Right lung (tissue), 5 donors: ENCODE measurements around the gene TPRG1L. TPM values are rescaled to one million over a fixed set of nuclear protein-coding genes. Genes with fewer than 3 reads are reported as not detected.
"Not testable (repeated sequence)": the region's sequence is repeated elsewhere in the genome, so short reads cannot be mapped to it uniquely, and the experiment has no call there.

Experiments used
- DNase-seq, 2 donors: peaks; one replicate each; pipeline ENCODE4 v3.0.0-alpha.2; 2013
- polyA plus RNA-seq, 5 donors: library from polyadenylated mRNA; unstranded; fragments of 120-200 nt; gene quantifications; one replicate each; pipeline versions ENCODE4 v1.2.1 to v1.2.3, GENCODE V29; 2013; ENCODE audit warnings: inconsistent platforms in 1 of 5, low replicate concordance in 1 of 5; ENCODE audit not compliant: insufficient read length in 5 of 5, insufficient read depth in 1 of 5

TPRG1L gene
- polyA plus RNA-seq, 5 donors, result 26.3 to 34.9 (median 30.0) TPM

DNA sequence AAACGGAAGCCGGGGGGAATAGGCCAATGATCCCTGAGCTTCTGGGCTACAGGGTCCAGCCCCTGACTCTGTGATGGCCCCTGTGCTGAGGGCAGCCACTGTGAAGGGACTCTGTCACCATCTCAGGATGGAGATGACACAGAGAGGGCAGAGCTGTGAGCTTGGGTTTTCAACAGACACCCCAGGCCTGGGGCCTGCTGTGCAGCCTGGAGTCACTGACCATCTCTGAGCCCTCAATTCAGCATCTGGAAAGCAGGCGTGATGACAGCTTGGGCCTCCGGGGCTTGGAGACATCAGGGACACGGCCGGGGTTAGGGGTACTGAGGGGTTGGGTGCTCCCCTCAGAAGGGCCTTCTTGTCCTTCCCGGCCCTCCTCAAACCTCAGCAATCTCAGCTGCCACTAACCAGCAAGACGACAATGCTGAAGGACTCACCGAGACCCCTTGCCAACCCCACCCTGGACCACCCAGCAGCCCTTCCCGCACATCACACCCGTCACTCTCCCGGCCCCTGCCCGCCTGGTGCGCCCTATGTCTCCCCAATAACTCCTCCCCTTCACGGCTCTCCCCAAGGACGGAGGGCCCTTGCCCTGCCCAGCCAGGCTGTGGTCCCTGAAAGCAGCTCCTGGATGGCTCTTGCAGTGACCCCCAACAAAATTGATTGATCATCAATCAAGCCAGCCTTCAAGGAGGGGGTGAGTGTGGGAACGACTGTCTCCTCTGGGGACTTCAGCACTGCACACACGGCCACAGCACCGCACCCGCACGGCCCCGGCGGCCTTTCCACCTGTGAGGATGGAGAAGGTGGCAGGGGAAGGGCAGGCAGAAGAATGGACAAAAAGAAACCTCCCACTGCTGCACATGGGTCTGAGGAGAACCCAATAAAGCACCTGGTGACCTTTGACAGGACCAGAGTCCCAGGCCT lies 17.8 kb upstream of the TPRG1L start:
- DNase-seq, result no peak

DNA sequence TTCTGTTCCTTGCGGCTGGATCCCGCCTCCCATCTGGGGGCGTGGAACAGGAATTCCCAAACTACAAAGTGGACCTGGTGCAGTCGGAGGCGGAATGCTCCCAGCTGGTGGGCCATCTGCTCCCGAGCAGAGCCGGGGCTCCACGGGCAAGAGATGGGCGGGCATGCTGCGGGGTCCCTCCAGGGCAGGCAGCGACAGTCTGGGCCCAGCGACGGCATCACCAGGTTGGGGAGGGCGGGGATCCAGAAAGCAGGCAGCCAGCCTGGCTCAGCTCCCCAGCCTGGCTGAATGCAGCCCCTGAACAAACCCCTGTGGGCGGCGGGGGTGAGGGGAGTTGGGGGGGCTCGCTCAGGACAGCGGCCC lies 17.1 kb upstream of the TPRG1L start:
- no peak for DNase-seq

DNA sequence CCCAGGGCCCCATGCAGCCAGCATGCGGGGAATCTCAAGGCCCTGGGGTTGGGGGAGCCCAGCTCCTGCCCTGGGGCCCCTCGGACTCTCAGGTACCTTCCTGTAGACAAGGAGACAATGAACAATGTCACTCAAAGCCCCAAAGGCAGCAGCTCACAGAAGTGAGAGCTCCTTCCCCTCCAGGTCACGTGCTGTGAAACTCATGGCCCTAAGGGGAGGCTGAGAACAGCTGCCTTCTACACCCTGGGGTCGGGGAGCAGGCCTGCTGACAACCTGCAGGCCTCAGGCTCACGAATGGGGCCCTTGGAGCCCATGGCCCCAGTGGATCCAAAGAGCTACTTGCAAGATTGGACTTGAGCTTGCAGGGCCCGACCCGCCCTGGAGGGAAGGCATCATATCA lies 16.7 kb upstream of the TPRG1L start:
- DNase-seq, result no peak

GRCh38 chr1:3609016-3609768 lies 15.6 kb upstream of the TPRG1L start:
- DNase-seq, result no peak

GRCh38 chr1:3609769-3610526 lies 14.9 kb upstream of the TPRG1L start:
- no peak for DNase-seq

- peak; percentile 83 to 86 for DNase-seq
Observed at GRCh38 chr1:3610527-3611169, 14.2 kb upstream of the TPRG1L start.

GRCh38 chr1:3611170-3612019 lies 13.4 kb upstream of the TPRG1L start, which contains the start of gene MEGF6:
Gene MEGF6, minus strand, starts transcription at chr1:3611508. Its CDS starts 240 bp downstream, at chr1:3611268.
- DNase-seq, result peak; percentile 85 to 86

DNA sequence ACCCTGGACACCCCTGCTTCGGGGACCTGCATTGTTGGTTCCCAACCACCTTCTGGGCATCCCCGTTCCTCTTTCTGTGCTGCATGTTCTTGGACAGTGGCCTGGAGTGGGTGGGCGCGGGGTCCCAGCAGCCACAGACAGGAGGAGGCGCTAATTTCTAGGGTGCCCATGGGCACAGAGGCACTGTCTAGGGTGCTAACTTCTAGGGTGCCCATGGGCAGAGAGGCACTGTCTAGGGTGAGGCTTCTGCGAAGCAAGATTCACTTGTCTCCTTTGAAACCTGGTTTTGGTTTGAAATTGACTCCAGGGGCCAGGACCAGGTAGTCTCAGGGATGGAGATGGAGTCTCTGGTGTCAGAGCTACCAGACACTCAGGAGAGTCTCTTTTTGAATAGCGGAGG lies 12.7 kb upstream of the TPRG1L start:
- no peak for DNase-seq

DNA sequence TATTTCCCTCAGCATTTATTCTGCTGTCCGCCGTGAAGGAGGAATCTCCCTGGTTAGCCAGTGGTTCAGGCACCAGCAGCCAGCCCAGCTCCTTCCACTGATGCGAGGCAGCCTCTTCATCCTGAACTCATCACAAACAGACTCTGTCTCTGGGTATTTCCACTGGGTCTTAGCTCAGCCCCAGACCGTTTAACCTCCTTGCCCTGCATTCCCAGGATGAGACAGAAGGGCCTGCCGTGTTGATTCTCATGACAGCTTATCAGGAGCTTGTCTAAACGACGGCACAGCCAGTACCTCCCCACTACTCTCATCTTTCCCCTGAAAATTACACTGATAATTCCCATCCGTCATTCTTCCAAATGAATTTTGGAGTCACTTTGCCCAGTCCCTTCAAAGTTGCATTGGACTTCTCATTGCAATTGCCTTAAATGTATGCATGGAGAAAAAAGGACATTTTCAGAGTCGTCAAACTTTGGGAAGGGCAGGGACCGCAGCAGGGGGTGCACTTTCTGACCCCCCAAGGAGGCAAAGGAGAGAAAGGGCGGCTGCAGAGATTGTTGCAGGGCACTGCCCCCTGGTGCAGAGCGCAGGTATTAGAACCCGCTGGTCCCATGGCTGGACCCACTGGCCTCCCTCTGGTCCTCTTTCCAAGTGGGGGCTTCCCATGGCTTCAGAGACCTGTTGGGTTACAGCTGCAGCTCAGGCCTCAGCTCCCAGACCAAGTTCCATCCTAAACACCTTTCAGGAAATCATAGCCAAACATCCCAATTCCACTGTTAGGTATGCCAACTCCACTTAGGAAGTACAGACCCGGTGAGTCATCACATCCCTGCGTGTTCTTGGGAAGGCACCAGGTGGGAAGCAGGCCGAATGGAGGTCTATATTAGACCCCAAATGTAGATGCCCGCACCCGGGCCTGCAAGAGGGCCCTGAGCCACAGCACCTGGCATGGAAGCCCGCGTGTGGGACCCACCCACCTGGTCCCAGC lies 9.8 kb upstream of the TPRG1L start:
- DNase-seq, result no peak

DNA sequence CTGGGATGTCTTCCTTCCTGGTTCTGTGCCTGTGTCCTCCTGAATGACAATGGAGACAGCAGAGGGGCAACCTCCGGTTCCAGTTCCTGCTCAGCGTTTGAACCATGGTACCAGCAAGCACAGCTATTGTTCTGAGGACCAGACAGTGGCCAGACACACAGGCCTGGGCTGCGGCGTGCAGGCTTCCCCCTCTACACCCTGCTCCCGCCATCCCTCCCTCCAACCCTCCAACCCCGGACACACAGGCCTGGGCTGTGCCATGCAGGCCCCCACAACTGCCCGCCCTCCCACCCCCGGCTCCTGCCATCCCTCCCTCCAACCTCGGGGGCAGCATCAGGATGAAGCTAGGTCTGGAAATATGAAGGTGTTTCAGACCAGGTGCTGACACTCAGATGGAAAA lies 8.0 kb upstream of the TPRG1L start:
- no peak for DNase-seq

DNA sequence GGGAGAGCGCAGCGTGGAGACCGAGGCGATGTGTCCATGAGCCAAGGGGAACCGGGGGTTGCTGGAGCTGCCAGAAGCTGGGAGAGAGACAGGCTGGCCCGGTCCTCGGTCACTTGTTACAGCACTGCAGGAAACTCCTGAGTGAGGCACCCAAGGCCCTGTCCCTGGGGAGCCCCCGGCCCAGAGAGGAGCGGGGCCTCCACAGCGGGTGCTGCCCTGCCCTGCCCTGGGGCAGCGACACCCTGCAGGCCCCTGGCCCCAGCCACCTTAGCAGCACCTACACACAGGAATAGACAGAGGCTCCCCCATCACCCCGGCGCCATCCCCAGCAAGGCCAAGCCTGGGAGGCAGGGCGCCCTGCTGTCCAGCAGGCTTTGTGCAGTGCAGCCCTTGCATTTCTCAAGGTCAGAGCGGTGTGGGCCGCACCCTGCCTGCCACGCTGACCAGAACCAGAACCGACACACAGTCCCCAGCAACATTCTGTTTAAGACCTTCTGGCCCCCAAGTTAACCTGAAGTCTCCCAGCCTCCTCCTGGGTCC lies 6.9 kb upstream of the TPRG1L start:
- DNase-seq, result no peak

DNA sequence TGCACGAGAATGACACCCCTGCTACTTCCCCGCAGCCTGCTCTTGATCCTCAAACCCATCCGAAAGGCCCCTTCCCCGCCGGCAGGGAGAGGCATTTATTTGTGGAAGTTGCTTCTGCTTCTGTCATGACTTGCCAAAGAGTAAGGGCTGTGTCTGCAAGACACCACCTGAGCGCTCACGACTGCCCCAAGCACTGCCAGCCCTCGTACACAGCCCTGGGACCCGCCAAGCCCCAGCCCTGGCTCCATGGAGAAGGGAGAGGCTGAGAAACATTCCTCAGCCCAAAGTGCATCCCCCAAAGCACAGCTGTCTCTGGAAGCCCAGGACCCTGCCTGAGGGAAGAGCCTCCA lies 6.3 kb upstream of the TPRG1L start:
- DNase-seq, result no peak

DNA sequence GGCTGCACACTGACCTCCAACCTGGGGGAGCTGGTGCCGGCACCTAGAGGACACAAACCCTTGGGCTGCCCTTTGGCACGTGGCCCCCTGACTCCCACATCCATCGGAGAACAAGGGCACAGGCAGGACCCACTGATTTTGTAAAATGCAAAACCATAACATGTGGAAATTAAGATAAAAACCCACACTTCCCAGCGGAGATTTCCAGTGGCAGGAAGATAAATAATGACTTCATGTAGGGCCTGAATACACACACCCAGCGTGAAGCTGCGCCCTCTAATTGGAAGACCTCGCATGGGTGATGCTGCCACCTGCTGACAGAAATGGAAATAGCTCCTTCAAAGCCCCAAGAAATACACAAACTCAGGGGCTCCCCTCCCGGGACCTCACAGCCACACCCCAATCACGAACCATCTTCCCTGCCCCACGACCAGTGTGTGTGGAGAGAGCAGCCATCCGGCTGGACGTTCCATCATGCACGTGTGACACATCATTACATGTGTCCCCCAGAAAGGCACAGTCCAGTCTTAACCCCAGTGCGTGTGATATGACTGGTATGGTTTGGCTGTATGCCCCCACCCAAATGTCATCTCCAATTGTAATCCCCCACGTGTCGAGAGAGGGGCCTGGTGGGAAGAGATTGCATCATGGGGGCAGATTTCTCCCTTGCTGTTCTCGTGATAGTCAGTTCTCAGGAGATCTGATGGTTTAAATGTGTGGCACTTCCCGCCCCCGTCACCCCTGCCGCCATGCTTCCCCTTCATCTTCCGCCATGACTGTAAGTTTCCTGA lies 5.7 kb upstream of the TPRG1L start:
- DNase-seq, result peak; percentile 63 to 78

DNA sequence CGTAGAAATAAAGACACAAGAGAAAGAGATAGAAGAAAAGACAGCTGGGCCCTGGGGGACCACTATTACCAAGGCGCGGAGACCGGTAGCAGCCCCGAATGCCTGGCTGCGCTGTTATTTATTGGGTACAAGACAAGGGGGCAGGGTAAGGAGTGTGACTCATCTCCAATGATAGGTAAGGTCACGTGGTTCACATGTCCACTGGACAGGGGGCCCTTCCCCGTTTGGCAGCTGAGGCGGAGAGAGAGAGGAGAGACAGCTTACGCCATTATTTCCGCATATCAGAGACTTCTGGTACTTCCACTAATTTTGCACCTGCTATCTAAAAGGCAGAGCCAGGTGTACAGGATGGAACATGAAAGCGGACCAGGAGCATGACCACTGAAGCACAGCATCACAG lies 4.1 kb upstream of the TPRG1L start:
- DNase-seq, result no peak

DNA sequence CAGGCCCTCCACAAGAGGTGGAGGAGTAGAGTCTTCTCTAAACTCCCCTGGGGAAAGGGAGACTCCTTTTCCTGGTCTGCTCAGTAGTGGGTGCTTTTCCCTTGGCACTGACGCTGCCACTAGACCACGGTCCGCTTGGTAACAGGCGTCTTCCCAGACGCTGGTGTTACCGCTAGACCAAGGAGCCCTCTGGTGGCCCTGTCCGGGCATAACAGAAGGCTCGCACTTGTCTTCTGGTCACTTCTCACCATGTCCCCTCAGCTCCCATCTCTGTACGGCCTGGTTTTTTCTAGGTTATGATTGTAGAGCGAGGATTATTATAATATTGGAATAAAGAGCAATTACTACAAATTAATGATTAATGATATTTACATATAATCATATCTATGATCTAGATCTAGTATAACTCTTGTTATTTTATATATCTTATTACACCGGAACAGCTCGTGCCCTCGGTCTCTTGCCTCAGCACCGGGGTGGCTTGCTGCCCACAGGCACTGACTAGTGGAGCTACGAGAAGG lies 3.6 kb upstream of the TPRG1L start:
- DNase-seq, result not testable (repeated sequence)

DNA sequence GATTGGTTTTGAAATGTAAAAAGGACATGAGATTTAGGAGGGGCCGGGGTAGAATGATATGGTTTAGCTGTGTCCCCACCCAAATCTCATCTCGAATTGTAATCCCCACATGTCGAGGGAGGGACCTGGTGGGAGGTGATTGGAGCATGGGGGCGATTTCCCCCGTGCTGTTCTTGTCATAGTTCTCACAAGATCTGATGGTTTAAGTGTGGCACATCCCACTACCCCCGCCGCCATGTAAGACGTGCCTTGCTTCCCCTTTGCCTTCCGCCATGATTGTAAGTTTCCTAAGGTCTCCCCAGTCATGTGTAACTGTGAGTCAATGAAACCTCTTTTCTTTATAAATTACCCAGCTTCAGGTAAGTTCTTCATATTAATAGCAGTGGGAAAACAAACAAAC lies 2.7 kb upstream of the TPRG1L start:
- DNase-seq, result not testable (repeated sequence)

- DNase-seq, result no peak
Observed at GRCh38 chr1:3623441-3624199, 1.2 kb upstream of the TPRG1L start.
